ENCODE data around the gene FBLIM1.

Gene FBLIM1

GRCh38 chr1:15797614-15798390 is 39.2 kb downstream of the FBLIM1 start:
- no peak for DNase-seq (ENCODE audit: low spot score)

GRCh38 chr1:15799004-15799867 is 40.6 kb downstream of the FBLIM1 start:
- no peak for DNase-seq (ENCODE audit: low spot score)
- TF ChIP-seq CTCF (IDR thresholded peaks at IDR 0.05; ENCODE audit: extremely low read depth, missing control alignments): no peak

More at GRCh38 chr1:15797614-15798390, 39.2 kb downstream of the FBLIM1 start:
- TF ChIP-seq CTCF (IDR thresholded peaks at IDR 0.05; ENCODE audit: extremely low read depth, missing control alignments): no peak

GRCh38 chr1:15799928-15800835 is 41.6 kb downstream of the FBLIM1 start:
- no peak for TF ChIP-seq CTCF (IDR thresholded peaks at IDR 0.05; ENCODE audit: extremely low read depth, missing control alignments)
- DNase-seq (ENCODE audit: low spot score): no peak

GRCh38 chr1:15802234-15802965 is 43.8 kb downstream of the FBLIM1 start:
- no peak for TF ChIP-seq CTCF (IDR thresholded peaks at IDR 0.05; ENCODE audit: extremely low read depth, missing control alignments)
- DNase-seq (ENCODE audit: low spot score): no peak

GRCh38 chr1:15803380-15803779 is 44.8 kb downstream of the FBLIM1 start:
- DNase-seq (ENCODE audit: low spot score): peak; percentile 40
- TF ChIP-seq CTCF (IDR thresholded peaks at IDR 0.05; ENCODE audit: extremely low read depth, missing control alignments): no peak

GRCh38 chr1:15804060-15804459 is 45.5 kb downstream of the FBLIM1 start:
- TF ChIP-seq CTCF (IDR thresholded peaks at IDR 0.05; ENCODE audit: extremely low read depth, missing control alignments): no peak
- DNase-seq (ENCODE audit: low spot score): no peak

Data from GM20000 (cell line).